Activated T-cell treated with anti-CD3 and anti-CD28 coated beads, Interleukin-2, amount 50 U/mL, for 1 hour (primary cell): ENCODE data around the gene KIAA1958.

ENCODE experiments used
- DNase-seq: peaks from one replicate; pipeline ENCODE4 v3.0.0-alpha.2; 2020

The KIAA1958 gene

GRCh38 chr9:112605963-112606699, 119.5 kb downstream of the KIAA1958 start:
- no peak for DNase-seq

GRCh38 chr9:112608851-112609250, 122.2 kb downstream of the KIAA1958 start:
- DNase-seq, result no peak

GRCh38 chr9:112615584-112616266, 129.1 kb downstream of the KIAA1958 start:
- no peak for DNase-seq

GRCh38 chr9:112617371-112617770, 130.7 kb downstream of the KIAA1958 start:
- DNase-seq, result no peak

GRCh38 chr9:112618385-112619009, 131.9 kb downstream of the KIAA1958 start:
- DNase-seq, result no peak

- no peak for DNase-seq
These were observed 133.8 kb downstream of the KIAA1958 start for GRCh38 chr9:112620388-112620787.

- no peak for DNase-seq
These were observed 134.5 kb downstream of the KIAA1958 start for GRCh38 chr9:112621018-112621655.

GRCh38 chr9:112623198-112623597, 136.6 kb downstream of the KIAA1958 start:
- no peak for DNase-seq

- DNase-seq, result no peak
These were observed 138.4 kb downstream of the KIAA1958 start for GRCh38 chr9:112624711-112625707.

- no peak for DNase-seq
These were observed 143.3 kb downstream of the KIAA1958 start for GRCh38 chr9:112629671-112630485.

GRCh38 chr9:112631313-112632070, 144.9 kb downstream of the KIAA1958 start:
- no peak for DNase-seq

- DNase-seq, result no peak
These were observed 153.7 kb downstream of the KIAA1958 start for GRCh38 chr9:112640311-112640710.

GRCh38 chr9:112642126-112642525, 155.5 kb downstream of the KIAA1958 start:
- no peak for DNase-seq

GRCh38 chr9:112647596-112647995, 161.0 kb downstream of the KIAA1958 start:
- DNase-seq, result no peak

GRCh38 chr9:112648624-112649023, 162.0 kb downstream of the KIAA1958 start:
- no peak for DNase-seq

- no peak for DNase-seq
These were observed 167.7 kb downstream of the KIAA1958 start for GRCh38 chr9:112654282-112654681.

- DNase-seq, result no peak
These were observed 169.0 kb downstream of the KIAA1958 start for GRCh38 chr9:112655668-112656067.

GRCh38 chr9:112659906-112660305, 173.3 kb downstream of the KIAA1958 start:
- DNase-seq, result no peak

- DNase-seq, result no peak
These were observed 177.1 kb downstream of the KIAA1958 start for GRCh38 chr9:112663681-112664080.

GRCh38 chr9:112664531-112664930, 177.9 kb downstream of the KIAA1958 start:
- no peak for DNase-seq

GRCh38 chr9:112665347-112665746, 178.7 kb downstream of the KIAA1958 start:
- DNase-seq, result no peak
